Measurements from ENCODE around the gene HSD17B3.
"Not testable (repeated sequence)": the region's sequence is repeated elsewhere in the genome, so short reads cannot be mapped to it uniquely, and the experiment has no call there.

HSD17B3 gene

GRCh38 chr9:96193236-96193755 lies 108.7 kb downstream of the HSD17B3 start:
- no peak for DNase-seq (ENCODE audit: low read depth, low spot score)

GRCh38 chr9:96192710-96193109 lies 109.3 kb downstream of the HSD17B3 start:
- no peak for DNase-seq (ENCODE audit: low read depth, low spot score)

- no peak for DNase-seq (ENCODE audit: low read depth, low spot score)
Observed at GRCh38 chr9:96189995-96190394, 112.0 kb downstream of the HSD17B3 start.

- DNase-seq (ENCODE audit: low read depth, low spot score): not testable (repeated sequence)
Observed at GRCh38 chr9:96189581-96189980, 112.4 kb downstream of the HSD17B3 start.

GRCh38 chr9:96188571-96188970 lies 113.4 kb downstream of the HSD17B3 start:
- DNase-seq (ENCODE audit: low read depth, low spot score): no peak

GRCh38 chr9:96187151-96187555 lies 114.8 kb downstream of the HSD17B3 start:
- DNase-seq (ENCODE audit: low read depth, low spot score): no peak

- peak; percentile 25 for DNase-seq (ENCODE audit: low read depth, low spot score)
Observed at GRCh38 chr9:96186591-96187011, 115.4 kb downstream of the HSD17B3 start.

GRCh38 chr9:96185518-96186156 lies 116.3 kb downstream of the HSD17B3 start:
- DNase-seq (ENCODE audit: low read depth, low spot score): no peak

All from iPS DF 19.7 (cell line).